DND-41 (cell line): ENCODE results near the gene GM2A.

Experiments used
- ATAC-seq: fragments of 200-7000 bp; cut with Tn5 transposase; 3 replicates; pipeline ENCODE4 v1.9.1; 2021; ENCODE audit warnings: low read depth; ENCODE audit not compliant: insufficient read depth
- DNase-seq: peaks from one replicate; pipeline ENCODE4 v3.0.0-alpha.2; 2020
- H2AFZ ChIP-seq: 2 replicates; pipeline ENCODE4 v1.6.0; 2012; ENCODE audit warnings: low read depth, low read length
- H3K27ac ChIP-seq: 2 replicates; pipeline ENCODE4 v1.5.1; 2012; ENCODE audit warnings: low read length, inconsistent platforms
- H3K27me3 ChIP-seq: fragments of 200-600 bp; sonication (generic); 2 replicates; pipeline ENCODE4 v1.6.0; 2012; ENCODE audit warnings: low read length, mild to moderate bottlenecking, inconsistent platforms; ENCODE audit not compliant: insufficient read depth, poor library complexity
- H3K36me3 ChIP-seq: 2 replicates; pipeline ENCODE4 v1.5.1; 2012; ENCODE audit warnings: low read length, inconsistent platforms; ENCODE audit not compliant: insufficient read depth
- H3K4me1 ChIP-seq: 2 replicates; pipeline ENCODE4 v1.5.1; 2012; ENCODE audit warnings: mild to moderate bottlenecking, low read length; ENCODE audit not compliant: insufficient read depth
- H3K4me2 ChIP-seq: 2 replicates; pipeline ENCODE4 v1.6.0; 2012; ENCODE audit warnings: mild to moderate bottlenecking, moderate library complexity, low read length, inconsistent platforms; ENCODE audit not compliant: insufficient read depth
- H3K4me3 ChIP-seq, 2 experiments: fragments of 200-600 bp in 1 of 2; shearing (Covaris generic) in 1 of 2; 2 replicates each; pipeline ENCODE4 v1.5.1; 2012 to 2016; ENCODE audit warnings: inconsistent platforms in 2 of 2, low read length in 2 of 2, mild to moderate bottlenecking in 2 of 2, low read depth in 1 of 2, moderate library complexity in 1 of 2
- H3K79me2 ChIP-seq: 2 replicates; pipeline ENCODE4 v1.6.0; 2012; ENCODE audit warnings: low read length, inconsistent platforms; ENCODE audit not compliant: insufficient read depth
- H3K9ac ChIP-seq: 2 replicates; pipeline ENCODE4 v1.6.0; 2012; ENCODE audit warnings: low read depth, mild to moderate bottlenecking, inconsistent platforms, low read length, moderate library complexity
- H3K9me3 ChIP-seq: 2 replicates; pipeline ENCODE4 v1.5.1; 2012; ENCODE audit warnings: low read length, moderate library complexity, mild to moderate bottlenecking, inconsistent platforms; ENCODE audit not compliant: insufficient read depth, severe bottlenecking
- H4K20me1 ChIP-seq: 2 replicates; pipeline ENCODE4 v1.6.0; 2012; ENCODE audit warnings: low read length; ENCODE audit not compliant: insufficient read depth
- EZH2 ChIP-seq: IDR thresholded peaks from 3 replicates; pipeline ENCODE4 v1.6.1; 2012; ENCODE audit warnings: borderline replicate concordance, low read depth, mild to moderate bottlenecking, moderate library complexity, low read length, inconsistent platforms; ENCODE audit not compliant: severe bottlenecking
- TF ChIP-seq, protein P1 (sequence below): IDR thresholded peaks from 2 replicates; pipeline ENCODE4 v1.5.1; 2012; ENCODE audit warnings: borderline replicate concordance, low read length, moderate library complexity, mild to moderate bottlenecking; ENCODE audit not compliant: poor library complexity, severe bottlenecking; ENCODE audit errors: extremely low read depth

The GM2A gene

DNA sequence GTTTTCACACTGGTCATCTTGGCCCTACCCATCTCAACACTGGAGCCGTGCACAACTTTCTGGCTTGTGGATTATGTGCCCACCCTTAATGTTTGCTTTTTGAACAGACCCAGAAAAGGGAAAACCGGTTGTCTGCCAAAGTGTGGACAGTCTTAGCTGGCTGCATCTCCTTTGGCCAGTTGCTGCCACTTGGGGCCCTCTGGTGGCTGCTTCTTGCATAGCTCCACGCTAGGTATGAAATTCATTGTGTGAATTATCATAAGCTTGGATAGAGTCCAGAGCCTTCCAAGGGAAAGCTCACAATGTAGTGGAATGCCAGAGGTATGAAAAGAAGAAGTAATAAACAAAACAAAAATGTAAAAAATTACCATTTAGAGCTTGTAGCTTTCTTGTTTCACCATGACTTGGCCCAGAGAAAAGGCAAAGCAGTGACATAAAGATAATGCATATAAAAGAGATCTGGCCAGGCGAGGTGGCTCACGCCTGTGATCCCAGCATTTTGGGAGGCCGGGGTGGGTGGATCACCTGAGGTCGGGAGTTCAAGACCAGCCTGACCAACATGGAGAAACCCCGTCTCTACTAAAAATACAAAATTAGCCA lies 63.1 kb downstream of the GM2A start:
- peak; percentile 58 for DNase-seq
- H3K27ac ChIP-seq: no peak overlapping the region

GRCh38 chr5:151317871-151318270 lies 64.9 kb downstream of the GM2A start:
- H3K79me2 ChIP-seq: no peaks in the 10 kb centered on the region
- no peak overlapping the region for H2AFZ ChIP-seq
- H4K20me1 ChIP-seq: no peaks in the 10 kb centered on the region
- H3K4me2 ChIP-seq: no peak overlapping the region
- H3K36me3 ChIP-seq: no peaks in the 10 kb centered on the region
- H3K9ac ChIP-seq: no peak overlapping the region
- DNase-seq: no peak
- peaks cover 6% of the 10 kb centered on the region for H3K27me3 ChIP-seq
- no peaks in the 10 kb centered on the region for H3K4me1 ChIP-seq
- no peak overlapping the region for H3K27ac ChIP-seq
- TF ChIP-seq, protein P1, sequence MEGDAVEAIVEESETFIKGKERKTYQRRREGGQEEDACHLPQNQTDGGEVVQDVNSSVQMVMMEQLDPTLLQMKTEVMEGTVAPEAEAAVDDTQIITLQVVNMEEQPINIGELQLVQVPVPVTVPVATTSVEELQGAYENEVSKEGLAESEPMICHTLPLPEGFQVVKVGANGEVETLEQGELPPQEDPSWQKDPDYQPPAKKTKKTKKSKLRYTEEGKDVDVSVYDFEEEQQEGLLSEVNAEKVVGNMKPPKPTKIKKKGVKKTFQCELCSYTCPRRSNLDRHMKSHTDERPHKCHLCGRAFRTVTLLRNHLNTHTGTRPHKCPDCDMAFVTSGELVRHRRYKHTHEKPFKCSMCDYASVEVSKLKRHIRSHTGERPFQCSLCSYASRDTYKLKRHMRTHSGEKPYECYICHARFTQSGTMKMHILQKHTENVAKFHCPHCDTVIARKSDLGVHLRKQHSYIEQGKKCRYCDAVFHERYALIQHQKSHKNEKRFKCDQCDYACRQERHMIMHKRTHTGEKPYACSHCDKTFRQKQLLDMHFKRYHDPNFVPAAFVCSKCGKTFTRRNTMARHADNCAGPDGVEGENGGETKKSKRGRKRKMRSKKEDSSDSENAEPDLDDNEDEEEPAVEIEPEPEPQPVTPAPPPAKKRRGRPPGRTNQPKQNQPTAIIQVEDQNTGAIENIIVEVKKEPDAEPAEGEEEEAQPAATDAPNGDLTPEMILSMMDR: no peak
- TF ChIP-seq EZH2: no peak
- no peak overlapping the region for H3K4me3 ChIP-seq
- ATAC-seq: no peak
- no peaks in the 10 kb centered on the region for H3K9me3 ChIP-seq

More for the DNA sequence above, 63.1 kb downstream of the GM2A start:
- ATAC-seq: peak; percentile 84
- no peaks in the 10 kb centered on the region for H3K4me1 ChIP-seq
- TF ChIP-seq EZH2: no peak
- TF ChIP-seq, protein P1: peak; percentile 88
- H3K9me3 ChIP-seq: no peaks in the 10 kb centered on the region
- peaks cover 6% of the 10 kb centered on the region for H3K27me3 ChIP-seq
- no peak overlapping the region for H3K9ac ChIP-seq
- H3K4me2 ChIP-seq: no peak overlapping the region
- H2AFZ ChIP-seq: 0 out of 2 replicates have a peak overlapping the region, but pooled peaks have one; percentile 13
- no peaks in the 10 kb centered on the region for H3K79me2 ChIP-seq
- no peak overlapping the region for H3K4me3 ChIP-seq
- no peaks in the 10 kb centered on the region for H3K36me3 ChIP-seq
- no peaks in the 10 kb centered on the region for H4K20me1 ChIP-seq

DNA sequence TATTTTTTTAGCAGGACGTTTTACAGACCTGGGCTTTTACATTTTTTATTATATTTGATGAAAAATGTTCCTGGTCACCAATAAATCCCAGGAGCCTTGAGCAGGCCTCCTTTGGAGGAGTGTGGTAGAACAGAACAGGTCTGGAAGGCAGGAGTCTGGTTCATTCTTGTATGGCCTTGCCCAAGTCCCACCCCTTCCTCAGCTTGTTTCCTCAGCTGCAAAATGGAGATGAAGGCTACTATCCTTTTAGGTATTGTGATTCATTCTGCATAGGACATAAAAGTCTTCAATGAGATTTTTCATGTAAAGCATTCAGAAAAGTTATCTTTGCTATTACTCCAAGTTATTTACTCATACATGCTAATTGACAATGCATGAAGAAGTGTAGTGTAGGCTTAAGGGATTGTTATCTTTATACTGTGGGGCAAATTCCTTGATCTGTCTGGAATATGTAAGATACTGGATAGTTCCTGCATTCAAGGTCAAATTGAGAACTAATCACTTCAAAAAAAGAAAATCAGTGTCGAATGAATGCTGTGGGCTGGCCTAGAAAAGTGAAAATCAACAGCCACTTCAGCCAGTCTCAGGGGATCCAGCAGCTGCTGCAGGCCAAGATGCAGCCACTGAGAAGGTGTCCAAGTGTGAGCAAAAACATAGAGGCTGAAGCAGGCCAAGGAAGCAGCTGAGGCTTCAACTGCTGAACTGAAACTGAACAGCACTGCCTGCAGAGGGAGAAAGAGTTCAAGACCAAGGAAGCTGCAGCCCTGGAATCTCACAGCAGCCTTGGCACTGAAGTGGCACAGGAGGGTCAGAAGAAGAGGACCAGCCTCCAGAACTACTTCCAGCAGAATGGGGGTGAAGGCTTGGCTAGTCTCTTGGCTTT lies 66.1 kb downstream of the GM2A start:
- H3K4me3 ChIP-seq: no peak overlapping the region
- no peaks in the 10 kb centered on the region for H4K20me1 ChIP-seq
- no peaks in the 10 kb centered on the region for H3K4me1 ChIP-seq
- no peak overlapping the region for H3K9ac ChIP-seq
- H3K9me3 ChIP-seq: no peaks in the 10 kb centered on the region
- no peak overlapping the region for H3K4me2 ChIP-seq
- no peak overlapping the region for H2AFZ ChIP-seq
- no peaks in the 10 kb centered on the region for H3K79me2 ChIP-seq
- no peak overlapping the region for H3K27ac ChIP-seq
- DNase-seq (no peak), ATAC-seq (no peak)
- TF ChIP-seq EZH2: no peak
- TF ChIP-seq, protein P1: peak; percentile 38
- H3K36me3 ChIP-seq: no peaks in the 10 kb centered on the region
- peaks cover under 1% of the 10 kb centered on the region for H3K27me3 ChIP-seq
